GM12878 (cell line): ENCODE data around the gene EHBP1. TPM values are rescaled to one million over a fixed set of nuclear protein-coding genes. Genes with fewer than 3 reads are reported as not detected.

Experiments
- ASH2L ChIP-seq: fragments of 300-600, 200-600 bp; sonication (generic); IDR thresholded peaks from 2 replicates; pipeline ENCODE4 v1.6.1; 2017; ENCODE audit warnings: low read depth, mild to moderate bottlenecking, borderline replicate concordance
- BRCA1 ChIP-seq: IDR thresholded peaks from 2 replicates; pipeline ENCODE4 v1.6.1; 2011; ENCODE audit warnings: low read depth, low read length, improper control_type of control experiment
- CEBPB ChIP-seq, 2 experiments: fragments of 150-350 bp in 1 of 2; IDR thresholded peaks; 2 replicates each; pipeline ENCODE4 v1.6.1; 2012 to 2014; ENCODE audit warnings: low read depth in 2 of 2, low read length in 2 of 2, borderline replicate concordance in 1 of 2, inconsistent platforms in 1 of 2
- CHD2 ChIP-seq: IDR thresholded peaks from 2 replicates; pipeline ENCODE4 v1.6.1; 2011; ENCODE audit warnings: low read depth, low read length, improper control_type of control experiment, borderline replicate concordance
- HDAC2 ChIP-seq: fragments of 200-600 bp; sonication (generic); IDR thresholded peaks from 2 replicates; pipeline ENCODE4 v1.6.1; 2017
- HDAC6 ChIP-seq: fragments of 200-600 bp; sonication (generic); IDR thresholded peaks from one replicate; pipeline ENCODE4 v1.8.0; 2017; ENCODE audit warnings: antibody characterized with exemption; ENCODE audit not compliant: unreplicated experiment
- IKZF2 ChIP-seq, 2 experiments: fragments of 450-650 bp; IDR thresholded peaks; 2 replicates each; pipeline ENCODE4 v1.6.1; 2017; ENCODE audit warnings: mild to moderate bottlenecking in 2 of 2, moderate library complexity in 2 of 2
- KDM1A ChIP-seq: fragments of 200-600 bp; sonication (generic); IDR thresholded peaks from 2 replicates; pipeline ENCODE4 v1.6.1; 2016; ENCODE audit warnings: borderline replicate concordance
- MYC ChIP-seq: IDR thresholded peaks from 2 replicates; pipeline ENCODE4 v1.6.1; 2011; ENCODE audit warnings: mild to moderate bottlenecking, low read length, moderate library complexity, inconsistent platforms; ENCODE audit not compliant: insufficient read depth, insufficient replicate concordance, insufficient read length, severe bottlenecking
- NFYB ChIP-seq: IDR thresholded peaks from 2 replicates; pipeline ENCODE4 v1.6.1; 2011; ENCODE audit warnings: low read depth, mild to moderate bottlenecking, low read length, improper control_type of control experiment, moderate library complexity; ENCODE audit not compliant: insufficient read depth
- NR2F1 ChIP-seq: fragments of 450-650 bp; conservative IDR thresholded peaks from 2 replicates; pipeline ENCODE4 v1.6.1; 2017; ENCODE audit warnings: mild to moderate bottlenecking
- NRF1 ChIP-seq: conservative IDR thresholded peaks from 2 replicates; pipeline ENCODE4 v1.6.1; 2011; ENCODE audit warnings: mild to moderate bottlenecking, low read depth, low read length, improper control_type of control experiment
- PML ChIP-seq: IDR thresholded peaks from 2 replicates; pipeline ENCODE4 v1.6.1; 2012; ENCODE audit warnings: low read length, inconsistent platforms
- POLR2AphosphoS5 ChIP-seq: IDR thresholded peaks from 2 replicates; pipeline ENCODE4 v1.6.1; 2011; ENCODE audit warnings: mild to moderate bottlenecking, low read length, inconsistent platforms
- SIX5 ChIP-seq: IDR thresholded peaks from 2 replicates; pipeline ENCODE4 v1.6.1; 2011; ENCODE audit warnings: mild to moderate bottlenecking, low read depth, low read length, moderate library complexity; ENCODE audit not compliant: severe bottlenecking
- SMAD5 ChIP-seq: IDR thresholded peaks from 2 replicates; pipeline ENCODE4 v1.6.1; 2016; ENCODE audit warnings: antibody characterized with exemption, low read depth
- STAT1 ChIP-seq: fragments of 450-650 bp; conservative IDR thresholded peaks from 2 replicates; pipeline ENCODE4 v1.6.1; 2014; ENCODE audit warnings: antibody characterized with exemption, mild to moderate bottlenecking
- SUPT20H ChIP-seq: IDR thresholded peaks from 2 replicates; pipeline ENCODE4 v1.6.1; 2011; ENCODE audit warnings: low read depth, mild to moderate bottlenecking, low read length, moderate library complexity, borderline replicate concordance; ENCODE audit not compliant: control insufficient read depth
- SUZ12 ChIP-seq: fragments of 200-600 bp; sonication (generic); IDR thresholded peaks from one replicate; pipeline ENCODE4 v1.6.1; 2018; ENCODE audit warnings: antibody characterized with exemption, mild to moderate bottlenecking; ENCODE audit not compliant: unreplicated experiment
- YBX1 ChIP-seq: fragments of 450-650 bp; IDR thresholded peaks from 2 replicates; pipeline ENCODE4 v1.6.1; 2016; ENCODE audit warnings: antibody characterized with exemption
- ZNF24 ChIP-seq: fragments of 450-650 bp; IDR thresholded peaks from 2 replicates; pipeline ENCODE4 v1.6.1; 2017; ENCODE audit warnings: antibody characterized with exemption, mild to moderate bottlenecking
- ZNF274 ChIP-seq: IDR thresholded peaks from one replicate; pipeline ENCODE4 v1.8.0; 2011; ENCODE audit not compliant: insufficient read length, insufficient read depth
- polyA plus RNA-seq, 11 experiments: library from polyadenylated mRNA; depleted of rRNA in 4 of 11; unstranded in 6 of 11; stranded (reverse) in 5 of 11; fragments of >200 nt; fragmentation: Nextera tagmentation in 4 of 11; fragmentation: Illumina TruSeq in 1 of 11; extraction: Ambion mirVana in 4 of 11; extraction: Trizol in 1 of 11; gene quantifications; 1 replicate in 1 of 11; 2 replicates in 10 of 11; pipeline versions ENCODE4 v1.2.1 to v1.2.3, GENCODE V29; 2011 to 2016; ENCODE audit warnings: inconsistent platforms in 2 of 11, missing spikeins in 2 of 11, low read depth in 1 of 11
- total RNA-seq, 4 experiments: library from RNA; depleted of rRNA in 3 of 4; stranded (reverse); fragments of >200 nt in 3 of 4; fragmentation: Illumina TruSeq in 1 of 4; extraction: Trizol in 1 of 4; gene quantifications; 2 replicates each; pipeline versions ENCODE4 v1.2.1 to v1.2.3, GENCODE V29; 2013 to 2021
- TF ChIP-seq, protein P1 (sequence below): fragments of 450-650 bp; IDR thresholded peaks from 2 replicates; pipeline ENCODE4 v1.6.1; 2018; ENCODE audit warnings: borderline replicate concordance, mild to moderate bottlenecking; ENCODE audit not compliant: partially characterized antibody
- TF ChIP-seq, protein P2 (sequence below): fragments of 450-650 bp; IDR thresholded peaks from 2 replicates; pipeline ENCODE4 v1.6.1; 2014; ENCODE audit warnings: mild to moderate bottlenecking
- TF ChIP-seq, protein P3 (sequence below): fragments of 450-650 bp; IDR thresholded peaks from 2 replicates; pipeline ENCODE4 v1.6.1; 2017; ENCODE audit warnings: antibody characterized with exemption, mild to moderate bottlenecking, moderate library complexity

The EHBP1 gene
- total and polyA plus RNA-seq, 10 of the 15 experiments (the other 5 are each of a cell fraction or from before 2014, with no cell fraction given) = 5.7 to 26.1 (median 13.6) TPM

DNA sequence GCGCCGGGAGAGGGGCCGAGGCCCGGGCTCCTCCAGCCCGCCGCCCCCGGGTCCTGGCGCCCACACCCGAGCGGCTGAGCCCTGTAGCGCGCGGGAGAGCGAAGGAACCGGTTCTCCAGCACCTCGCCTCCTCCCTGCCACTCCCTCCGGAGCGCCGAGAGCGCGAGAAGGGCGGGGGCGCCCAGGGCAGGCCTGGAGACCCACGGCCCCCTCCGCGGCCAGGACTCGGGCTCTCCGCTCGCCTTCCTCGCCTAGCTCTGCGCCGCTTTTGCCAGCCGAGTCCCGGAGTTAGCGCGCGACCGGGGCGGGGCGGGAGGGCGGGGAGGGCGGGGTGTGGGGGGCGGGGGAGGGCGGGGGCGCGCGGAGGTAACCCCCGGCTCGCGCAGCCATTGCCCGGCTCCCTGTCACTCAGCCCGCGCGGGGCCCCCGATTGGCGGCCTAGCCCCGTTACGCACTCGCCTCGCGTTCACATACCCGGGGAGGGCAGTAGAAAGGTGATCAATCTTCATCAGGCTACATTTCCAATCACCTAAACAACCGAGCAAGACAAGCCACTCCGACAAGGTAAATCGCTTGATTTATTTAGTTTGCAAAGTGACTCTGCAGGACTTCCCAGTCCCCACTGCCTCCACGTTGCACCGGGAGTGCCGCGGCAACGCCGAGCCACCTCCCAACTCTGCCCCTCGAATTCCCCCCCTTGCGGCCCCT lies 345.0 kb downstream of the EHBP1 start, which contains the start of gene OTX1 (continued):
- TF ChIP-seq CEBPB (IDR thresholded peaks at IDR 0.05; ENCODE audit: borderline replicate concordance in 1 of 2, low read depth in 2 of 2, low read length in 2 of 2) (no peak), IKZF2 (IDR thresholded peaks at IDR 0.05) (peak in 1 of 2 experiments; percentile 41; a peak in 1 of 4 replicates), SUZ12 (no peak), NFYB (peak; percentile 77; the same call in 1 of the 2 replicates), NR2F1 (0 out of 2 replicates have a peak, but pooled peaks have one; percentile 33), YBX1 (no peak), HDAC2 (no peak), SIX5 (no peak), BRCA1 (no peak), ZNF274 (no peak), HDAC6 (no peak), ZNF24 (no peak), MYC (no peak), KDM1A (no peak), STAT1 (no peak), PML (no peak), NRF1 (no peak), ASH2L (no peak), POLR2AphosphoS5 (no peak), SUPT20H (no peak), SMAD5 (no peak), CHD2 (peak; percentile 78)
- TF ChIP-seq, protein P1, sequence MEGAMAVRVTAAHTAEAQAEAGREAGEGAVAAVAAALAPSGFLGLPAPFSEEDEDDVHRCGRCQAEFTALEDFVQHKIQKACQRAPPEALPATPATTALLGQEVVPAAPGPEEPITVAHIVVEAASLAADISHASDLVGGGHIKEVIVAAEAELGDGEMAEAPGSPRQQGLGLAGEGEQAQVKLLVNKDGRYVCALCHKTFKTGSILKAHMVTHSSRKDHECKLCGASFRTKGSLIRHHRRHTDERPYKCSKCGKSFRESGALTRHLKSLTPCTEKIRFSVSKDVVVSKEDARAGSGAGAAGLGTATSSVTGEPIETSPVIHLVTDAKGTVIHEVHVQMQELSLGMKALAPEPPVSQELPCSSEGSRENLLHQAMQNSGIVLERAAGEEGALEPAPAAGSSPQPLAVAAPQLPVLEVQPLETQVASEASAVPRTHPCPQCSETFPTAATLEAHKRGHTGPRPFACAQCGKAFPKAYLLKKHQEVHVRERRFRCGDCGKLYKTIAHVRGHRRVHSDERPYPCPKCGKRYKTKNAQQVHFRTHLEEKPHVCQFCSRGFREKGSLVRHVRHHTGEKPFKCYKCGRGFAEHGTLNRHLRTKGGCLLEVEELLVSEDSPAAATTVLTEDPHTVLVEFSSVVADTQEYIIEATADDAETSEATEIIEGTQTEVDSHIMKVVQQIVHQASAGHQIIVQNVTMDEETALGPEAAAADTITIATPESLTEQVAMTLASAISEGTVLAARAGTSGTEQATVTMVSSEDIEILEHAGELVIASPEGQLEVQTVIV = no peak
- TF ChIP-seq, protein P2, sequence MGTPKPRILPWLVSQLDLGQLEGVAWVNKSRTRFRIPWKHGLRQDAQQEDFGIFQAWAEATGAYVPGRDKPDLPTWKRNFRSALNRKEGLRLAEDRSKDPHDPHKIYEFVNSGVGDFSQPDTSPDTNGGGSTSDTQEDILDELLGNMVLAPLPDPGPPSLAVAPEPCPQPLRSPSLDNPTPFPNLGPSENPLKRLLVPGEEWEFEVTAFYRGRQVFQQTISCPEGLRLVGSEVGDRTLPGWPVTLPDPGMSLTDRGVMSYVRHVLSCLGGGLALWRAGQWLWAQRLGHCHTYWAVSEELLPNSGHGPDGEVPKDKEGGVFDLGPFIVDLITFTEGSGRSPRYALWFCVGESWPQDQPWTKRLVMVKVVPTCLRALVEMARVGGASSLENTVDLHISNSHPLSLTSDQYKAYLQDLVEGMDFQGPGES = peak; percentile 57
- TF ChIP-seq, protein P3, sequence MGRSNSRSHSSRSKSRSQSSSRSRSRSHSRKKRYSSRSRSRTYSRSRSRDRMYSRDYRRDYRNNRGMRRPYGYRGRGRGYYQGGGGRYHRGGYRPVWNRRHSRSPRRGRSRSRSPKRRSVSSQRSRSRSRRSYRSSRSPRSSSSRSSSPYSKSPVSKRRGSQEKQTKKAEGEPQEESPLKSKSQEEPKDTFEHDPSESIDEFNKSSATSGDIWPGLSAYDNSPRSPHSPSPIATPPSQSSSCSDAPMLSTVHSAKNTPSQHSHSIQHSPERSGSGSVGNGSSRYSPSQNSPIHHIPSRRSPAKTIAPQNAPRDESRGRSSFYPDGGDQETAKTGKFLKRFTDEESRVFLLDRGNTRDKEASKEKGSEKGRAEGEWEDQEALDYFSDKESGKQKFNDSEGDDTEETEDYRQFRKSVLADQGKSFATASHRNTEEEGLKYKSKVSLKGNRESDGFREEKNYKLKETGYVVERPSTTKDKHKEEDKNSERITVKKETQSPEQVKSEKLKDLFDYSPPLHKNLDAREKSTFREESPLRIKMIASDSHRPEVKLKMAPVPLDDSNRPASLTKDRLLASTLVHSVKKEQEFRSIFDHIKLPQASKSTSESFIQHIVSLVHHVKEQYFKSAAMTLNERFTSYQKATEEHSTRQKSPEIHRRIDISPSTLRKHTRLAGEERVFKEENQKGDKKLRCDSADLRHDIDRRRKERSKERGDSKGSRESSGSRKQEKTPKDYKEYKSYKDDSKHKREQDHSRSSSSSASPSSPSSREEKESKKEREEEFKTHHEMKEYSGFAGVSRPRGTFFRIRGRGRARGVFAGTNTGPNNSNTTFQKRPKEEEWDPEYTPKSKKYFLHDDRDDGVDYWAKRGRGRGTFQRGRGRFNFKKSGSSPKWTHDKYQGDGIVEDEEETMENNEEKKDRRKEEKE = no peak
